Right cardiac atrium (tissue), 5 donors: ENCODE measurements around the gene SLC27A5. TPM values are rescaled to one million over a fixed set of nuclear protein-coding genes. Genes with fewer than 3 reads are reported as not detected.
A peak's percentile ranks its signal among the peaks of the same experiment; 100 is the strongest.
"Not testable (repeated sequence)": the region's sequence is repeated elsewhere in the genome, so short reads cannot be mapped to it uniquely, and the experiment has no call there.

Experiments
- ATAC-seq, 2 donors: fragments of 200-7000 bp; cut with Tn5 transposase; one replicate each; pipeline versions ENCODE4 v1.8.0 to v1.9.1; 2020; ENCODE audit warnings: moderate library complexity in 2 of 2, mild to moderate bottlenecking in 1 of 2
- DNase-seq, 3 donors: peaks; one replicate each; pipeline ENCODE4 v3.0.0-alpha.2; 2020
- H3K27ac ChIP-seq: one replicate; pipeline ENCODE4 v1.5.1; 2013; ENCODE audit warnings: mild to moderate bottlenecking, low read length, control low read depth, moderate library complexity
- H3K27me3 ChIP-seq: one replicate; pipeline ENCODE4 v1.6.1; 2013; ENCODE audit not compliant: control insufficient read depth, insufficient read depth
- H3K4me1 ChIP-seq: one replicate; pipeline ENCODE4 v1.6.1; 2013; ENCODE audit warnings: low read length; ENCODE audit not compliant: control insufficient read depth, insufficient read depth
- H3K4me3 ChIP-seq: one replicate; pipeline ENCODE4 v1.5.1; 2013; ENCODE audit warnings: low read length, control low read depth
- H3K9me3 ChIP-seq: one replicate; pipeline ENCODE4 v1.6.1; 2013; ENCODE audit warnings: low read length; ENCODE audit not compliant: control insufficient read depth
- WGBS: extraction: QIAGEN DNeasy Blood & Tissue Kit; methylation state at CpG from one replicate; pipeline ENCODE4 v1.1.7; 2013; 5-methylcytosine and 5-hydroxymethylcytosine counted together
- intact Hi-C, 4 donors: fragments of 100-400 bp; cut with DNase I; formaldehyde crosslinking; loops; one replicate each; pipeline versions ENCODE4 v1.11.0 to v1.14.0; 2022 to 2023
- polyA plus RNA-seq: library from polyadenylated mRNA; stranded (reverse); fragments of 200-250 nt; gene quantifications from one replicate; pipeline ENCODE4 v1.2.3, GENCODE V29; 2013
- total RNA-seq, 4 donors: library from RNA; stranded (reverse); fragmentation: NEBNext Ultra II Directional; extraction: Animal tissue kit (Norgen Biotek cat#: 25700); gene quantifications; one replicate each; pipeline ENCODE4 v1.2.1, GENCODE V29; 2021
- donor health status: healthy with polysubstance abuse.
- donor health status: DM: no; HTN: yes; CAD: no.
- donor health status: DM: no; HTN: no; CAD: no.
- donor health status: DM: no; HTN: yes; CAD: no; lungs with severe emphysema.
- donor health status: DM: yes; HTN: yes; CAD: no.

The SLC27A5 gene
- total and polyA plus RNA-seq, 5 donors: 5.3 to 8.1 (median 7.6) TPM

DNA sequence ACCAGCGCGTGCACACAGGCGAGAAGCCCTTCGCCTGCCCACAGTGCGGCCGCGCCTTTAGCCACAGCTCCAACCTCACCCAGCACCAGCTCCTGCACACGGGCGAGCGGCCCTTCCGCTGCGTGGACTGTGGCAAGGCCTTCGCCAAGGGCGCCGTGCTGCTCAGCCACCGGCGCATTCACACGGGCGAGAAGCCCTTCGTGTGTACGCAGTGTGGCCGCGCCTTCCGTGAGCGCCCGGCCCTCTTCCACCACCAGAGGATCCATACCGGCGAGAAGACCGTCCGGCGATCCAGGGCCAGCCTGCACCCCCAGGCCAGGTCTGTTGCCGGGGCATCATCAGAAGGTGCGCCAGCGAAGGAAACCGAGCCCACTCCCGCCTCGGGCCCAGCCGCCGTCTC, 40.1 kb downstream of the SLC27A5 start:
- Histone ChIP-seq H3K4me3 (no peak overlapping the region), H3K27me3 (no peaks in the 10 kb centered on the region), H3K27ac (no peak overlapping the region), H3K4me1 (peaks cover 6% of the 10 kb centered on the region), H3K9me3 (no peaks in the 10 kb centered on the region)
- no peak for ATAC-seq
- 97% methylated on average over 39 of the region's 39 CpGs for WGBS
- DNase-seq: peak in 1 of 3 donors; percentile 66
- intact Hi-C loops: no loop called here

DNA sequence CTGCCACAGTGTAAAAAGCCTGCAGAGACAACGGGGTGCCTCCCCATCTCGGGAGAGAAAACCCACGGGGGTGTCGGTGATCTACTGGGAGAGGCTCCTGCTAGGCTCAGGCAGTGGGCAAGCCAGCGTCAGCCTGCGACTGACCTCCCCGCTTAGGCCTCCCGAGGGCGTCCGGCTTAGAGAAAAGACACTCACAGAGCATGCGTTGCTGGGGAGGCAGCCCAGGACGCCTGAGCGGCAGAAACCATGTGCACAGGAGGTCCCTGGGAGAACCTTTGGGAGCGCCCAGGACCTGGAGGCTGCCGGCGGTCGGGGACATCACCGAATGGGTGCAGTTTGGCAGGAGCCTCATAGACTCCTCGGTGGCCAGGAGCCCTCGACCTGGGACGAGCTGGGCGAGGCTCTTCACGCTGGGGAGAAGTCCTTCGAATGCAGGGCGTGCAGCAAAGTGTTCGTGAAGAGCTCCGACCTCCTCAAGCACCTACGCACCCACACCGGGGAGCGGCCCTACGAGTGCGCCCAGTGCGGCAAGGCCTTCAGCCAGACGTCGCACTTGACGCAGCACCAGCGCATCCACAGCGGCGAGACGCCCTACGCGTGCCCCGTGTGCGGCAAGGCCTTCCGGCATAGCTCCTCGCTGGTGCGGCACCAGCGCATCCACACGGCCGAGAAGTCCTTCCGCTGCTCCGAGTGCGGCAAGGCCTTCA, 40.8 kb downstream of the SLC27A5 start:
- 94% methylated on average over 37 of the region's 53 CpGs for WGBS
- ATAC-seq, H3K4me3 ChIP-seq, intact Hi-C loops, H3K27me3 ChIP-seq, H3K4me1 ChIP-seq, H3K9me3 ChIP-seq, H3K27ac ChIP-seq: not testable (repeated sequence)
- peak in 1 of 3 donors; percentile 58 for DNase-seq

DNA sequence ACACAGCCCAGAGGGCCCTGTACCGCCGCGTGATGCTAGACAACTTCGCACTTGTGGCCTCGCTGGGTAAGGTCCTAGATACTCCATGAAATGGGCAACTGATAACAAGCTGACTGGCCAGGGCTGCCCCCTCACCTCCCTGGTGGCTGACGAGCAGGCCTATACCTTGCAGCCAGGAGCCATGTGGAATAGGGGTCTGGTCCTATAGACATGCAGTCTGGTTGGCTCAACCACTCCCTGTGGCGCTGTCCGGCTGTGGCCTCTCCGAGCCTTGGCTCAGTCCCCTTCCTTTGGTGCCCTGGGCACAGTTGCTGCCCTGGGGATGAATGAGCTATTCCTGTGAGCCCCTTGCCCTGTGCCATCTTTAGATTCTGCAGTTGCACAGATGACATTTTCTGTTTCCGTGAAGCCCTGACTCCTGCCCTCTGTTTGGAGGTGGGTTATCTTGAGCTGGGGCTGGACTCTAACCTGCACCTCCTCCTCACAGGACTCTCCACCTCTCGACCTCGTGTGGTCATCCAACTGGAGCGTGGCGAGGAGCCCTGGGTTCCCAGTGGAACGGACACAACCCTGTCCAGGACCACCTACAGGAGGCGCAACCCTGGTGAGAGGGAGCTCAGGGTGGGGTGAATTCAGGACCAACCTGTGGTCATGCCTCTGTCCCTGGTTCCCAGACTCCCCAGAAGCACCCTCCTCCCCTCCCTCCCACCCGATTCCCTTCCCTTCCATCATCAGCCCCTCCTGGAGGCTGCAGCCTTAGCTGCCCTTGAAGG, 42.4 kb downstream of the SLC27A5 start:
- ATAC-seq: no peak
- 90% methylated on average over 17 of the region's 17 CpGs for WGBS
- intact Hi-C loops: no loop called here

DNA sequence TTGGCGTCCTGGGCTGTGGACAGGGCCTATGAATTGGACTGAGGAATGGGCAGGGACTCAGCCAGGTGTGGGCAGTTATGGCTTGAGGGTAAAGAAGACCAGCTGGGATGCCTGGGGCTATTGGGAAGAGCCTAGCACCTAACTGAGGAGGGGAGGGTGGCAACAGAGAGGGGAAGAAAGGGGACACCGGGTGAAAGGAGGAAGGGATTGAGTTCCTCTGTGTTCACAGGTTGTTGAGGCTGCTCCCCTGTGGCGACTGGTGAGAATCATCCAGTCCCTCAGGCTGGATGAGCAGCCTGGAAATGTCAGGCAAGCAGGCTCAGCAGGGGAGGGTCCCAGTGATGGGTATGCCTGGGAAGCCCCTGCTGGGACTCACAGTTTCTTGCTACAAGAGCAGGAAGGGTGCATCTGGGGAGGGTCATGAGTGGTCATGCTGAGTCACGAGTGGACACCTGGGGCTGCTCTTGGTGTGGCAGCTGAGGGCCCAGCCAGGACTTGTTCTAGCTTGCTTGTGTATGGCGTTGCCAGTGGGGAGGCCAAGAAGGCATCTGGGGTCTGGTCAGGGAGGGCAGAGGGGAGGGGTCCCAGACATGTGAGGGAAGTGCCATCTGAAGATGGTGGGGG, 43.5 kb downstream of the SLC27A5 start:
- intact Hi-C loops: no loop called here
- 63% methylated on average over 5 of the region's 5 CpGs for WGBS
- H3K27ac ChIP-seq: no peak overlapping the region
- H3K4me3 ChIP-seq: no peak overlapping the region
- peak in 1 of 3 donors; percentile 30 for DNase-seq
- no peak for ATAC-seq
- H3K27me3 ChIP-seq: no peaks in the 10 kb centered on the region
- peaks cover 6% of the 10 kb centered on the region for H3K4me1 ChIP-seq
- no peaks in the 10 kb centered on the region for H3K9me3 ChIP-seq

More for the DNA sequence above, 42.4 kb downstream of the SLC27A5 start:
- no peak overlapping the region for H3K4me3 ChIP-seq
- DNase-seq: peak in 1 of 3 donors; percentile 50
- H3K4me1 ChIP-seq: peaks cover 6% of the 10 kb centered on the region
- no peaks in the 10 kb centered on the region for H3K27me3 ChIP-seq
- H3K27ac ChIP-seq: no peak overlapping the region
- H3K9me3 ChIP-seq: no peaks in the 10 kb centered on the region

DNA sequence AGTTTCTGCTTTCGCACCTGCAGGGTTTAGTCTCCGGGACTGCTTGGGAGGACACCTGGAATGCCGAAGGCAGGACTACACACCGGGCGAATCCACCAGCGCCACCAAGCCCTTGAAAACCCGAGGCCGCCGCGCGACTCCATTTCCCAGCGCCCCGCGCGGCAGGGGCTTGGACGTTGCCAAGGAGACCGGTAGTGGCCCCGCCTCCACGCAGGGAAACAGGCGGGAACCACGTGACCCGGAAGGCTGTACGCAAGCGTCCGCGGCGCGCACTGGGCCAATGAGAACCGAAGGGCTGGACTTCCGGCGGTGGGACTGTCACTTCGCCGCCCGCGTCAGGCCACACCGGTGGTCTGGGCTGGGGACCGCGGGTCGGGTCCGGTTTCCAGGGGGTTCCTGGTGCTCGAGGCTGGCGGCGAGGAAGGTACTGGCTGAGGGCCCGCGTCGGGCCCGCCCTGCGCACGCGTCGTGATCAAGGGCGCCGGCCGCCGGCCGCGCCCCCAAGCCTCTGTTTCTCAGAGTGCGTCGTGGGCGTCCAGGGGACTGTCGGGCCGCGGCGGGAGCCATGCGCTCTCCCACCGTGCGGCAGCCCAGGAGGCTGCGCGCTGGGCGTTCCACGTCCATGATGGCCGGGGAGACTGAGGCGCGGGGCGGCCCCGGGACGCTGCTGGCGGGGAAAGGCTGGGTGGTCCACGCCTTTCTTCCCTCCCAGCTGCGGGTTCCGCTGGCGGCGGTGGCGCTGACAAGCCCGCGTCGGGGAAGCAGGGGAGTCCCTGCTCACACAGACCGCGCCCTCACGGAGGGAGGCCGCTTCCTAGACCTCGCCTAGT, 44.8 kb downstream of the SLC27A5 start, which contains the start of gene ZNF324:
Gene ZNF324 (plus strand): TSS at position 321 of the 830 bp plus-strand sequence. CDS start 2,106 bp downstream, outside the sequence.
- Histone ChIP-seq H3K4me1 (peaks cover 6% of the 10 kb centered on the region), H3K4me3 (peak within 1 kb of the TSS; percentile 87), H3K9me3 (no peaks in the 10 kb centered on the region), H3K27ac (peak within 1 kb of the TSS; percentile 15), H3K27me3 (no peaks in the 10 kb centered on the region)
- WGBS: under 1% methylated on average over 92 of the region's 92 CpGs
- DNase-seq: peak; percentile 99 to 100 (median 99)
- intact Hi-C loops: no loop called here
- ATAC-seq: peak; percentile 98

DNA sequence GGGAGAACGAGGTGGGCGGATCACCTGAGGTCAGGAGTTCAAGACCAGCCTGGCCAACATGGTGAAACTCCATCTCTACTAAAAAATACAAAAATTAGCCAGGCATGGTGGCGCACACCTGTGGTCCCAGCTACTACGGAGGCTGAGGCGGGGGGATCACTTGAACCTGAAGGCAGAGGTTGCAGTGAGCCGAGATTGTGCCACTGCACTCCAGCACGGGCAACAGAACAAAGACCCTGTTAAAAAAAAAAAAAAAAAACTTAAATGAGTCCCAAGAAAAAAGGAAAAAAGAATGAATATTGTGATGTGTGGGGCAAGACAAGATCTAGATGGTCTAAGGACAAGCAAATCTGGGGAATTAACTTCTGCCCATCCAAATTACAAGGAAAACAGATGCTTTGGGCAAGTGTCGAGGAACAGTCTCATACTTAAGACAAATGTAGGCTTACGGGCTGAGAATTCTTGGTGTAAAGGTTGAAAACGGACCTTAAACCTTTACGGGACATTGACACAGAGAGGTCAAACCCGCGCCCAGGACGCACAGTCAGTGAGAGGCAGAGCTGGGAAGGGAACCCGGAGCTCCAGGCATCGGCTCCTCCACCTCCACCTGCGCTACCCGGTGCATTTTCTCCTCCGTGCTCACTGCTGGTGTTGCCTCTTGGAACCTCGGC, 45.6 kb downstream of the SLC27A5 start:
- no peak overlapping the region for H3K27ac ChIP-seq
- H3K27me3 ChIP-seq: no peaks in the 10 kb centered on the region
- 35% methylated on average over 20 of the region's 20 CpGs for WGBS
- no peaks in the 10 kb centered on the region for H3K9me3 ChIP-seq
- H3K4me3 ChIP-seq: peak overlapping the region; percentile 25
- H3K4me1 ChIP-seq: peaks cover 6% of the 10 kb centered on the region
- peak; percentile 18 to 21 for ATAC-seq
- intact Hi-C loops: no loop called here
- DNase-seq: no peak

DNA sequence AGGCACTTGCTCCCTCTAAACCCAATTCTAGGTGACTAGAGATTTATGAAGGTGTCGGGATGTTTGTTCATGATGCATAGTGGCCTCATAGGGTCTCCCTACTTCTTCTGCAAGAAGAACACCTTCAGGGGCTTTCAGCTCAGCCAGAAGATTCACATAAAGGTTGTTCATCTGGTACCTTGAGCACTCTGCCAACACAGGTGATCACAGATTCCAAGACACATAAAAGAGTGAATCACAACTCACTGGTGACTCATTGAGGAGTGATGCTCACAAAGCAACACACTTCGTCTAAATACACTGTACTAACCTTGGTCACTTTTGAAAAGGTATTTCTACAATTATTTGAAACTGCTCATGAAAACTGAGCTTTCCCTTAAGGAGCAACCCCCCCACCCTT, 51.8 kb downstream of the SLC27A5 start:
- no peak overlapping the region for H3K27ac ChIP-seq
- DNase-seq (no peak), ATAC-seq (no peak)
- H3K9me3 ChIP-seq: no peaks in the 10 kb centered on the region
- H3K27me3 ChIP-seq: no peaks in the 10 kb centered on the region
- intact Hi-C loops: no loop called here
- no peaks in the 10 kb centered on the region for H3K4me1 ChIP-seq
- H3K4me3 ChIP-seq: no peak overlapping the region
- 94% methylated on average over 2 of the region's 2 CpGs for WGBS

DNA sequence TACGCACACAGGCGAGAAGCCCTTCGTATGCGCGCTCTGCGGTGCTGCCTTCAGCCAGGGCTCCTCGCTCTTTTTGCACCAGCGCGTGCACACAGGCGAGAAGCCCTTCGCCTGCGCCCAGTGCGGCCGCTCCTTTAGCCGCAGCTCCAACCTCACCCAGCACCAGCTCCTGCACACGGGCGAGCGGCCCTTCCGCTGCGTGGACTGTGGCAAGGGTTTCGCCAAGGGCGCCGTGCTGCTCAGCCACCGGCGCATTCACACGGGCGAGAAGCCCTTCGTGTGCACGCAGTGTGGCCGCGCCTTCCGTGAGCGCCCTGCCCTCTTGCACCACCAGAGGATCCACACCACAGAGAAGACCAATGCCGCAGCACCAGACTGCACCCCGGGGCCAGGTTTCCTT, 55.7 kb downstream of the SLC27A5 start:
- H3K4me1 ChIP-seq: no peaks in the 10 kb centered on the region
- ATAC-seq (no peak), DNase-seq (peak in 1 of 3 donors; percentile 50)
- H3K27ac ChIP-seq: no peak overlapping the region
- no peaks in the 10 kb centered on the region for H3K9me3 ChIP-seq
- no peak overlapping the region for H3K4me3 ChIP-seq
- 97% methylated on average over 35 of the region's 35 CpGs for WGBS
- H3K27me3 ChIP-seq: no peaks in the 10 kb centered on the region
- intact Hi-C loops: no loop called here

DNA sequence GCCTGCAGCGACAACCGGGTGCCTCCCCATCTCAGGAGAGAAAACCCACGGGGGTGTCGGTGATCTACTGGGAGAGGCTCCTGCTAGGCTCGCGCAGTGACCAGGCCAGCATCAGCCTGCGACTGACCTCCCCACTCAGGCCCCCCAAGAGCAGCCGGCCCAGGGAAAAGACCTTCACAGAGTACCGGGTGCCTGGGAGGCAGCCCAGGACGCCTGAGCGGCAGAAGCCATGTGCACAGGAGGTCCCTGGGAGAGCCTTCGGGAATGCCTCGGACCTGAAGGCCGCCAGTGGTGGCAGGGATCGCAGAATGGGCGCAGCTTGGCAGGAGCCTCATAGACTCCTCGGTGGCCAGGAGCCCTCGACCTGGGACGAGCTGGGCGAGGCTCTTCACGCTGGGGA, 56.5 kb downstream of the SLC27A5 start:
- ATAC-seq: no peak
- DNase-seq: peak in 2 of 3 donors; percentile 48 to 52
- H3K27me3 ChIP-seq: no peaks in the 10 kb centered on the region
- no peak overlapping the region for H3K4me3 ChIP-seq
- intact Hi-C loops: no loop called here
- no peak overlapping the region for H3K27ac ChIP-seq
- no peaks in the 10 kb centered on the region for H3K9me3 ChIP-seq
- 94% methylated on average over 21 of the region's 21 CpGs for WGBS
- no peaks in the 10 kb centered on the region for H3K4me1 ChIP-seq

DNA sequence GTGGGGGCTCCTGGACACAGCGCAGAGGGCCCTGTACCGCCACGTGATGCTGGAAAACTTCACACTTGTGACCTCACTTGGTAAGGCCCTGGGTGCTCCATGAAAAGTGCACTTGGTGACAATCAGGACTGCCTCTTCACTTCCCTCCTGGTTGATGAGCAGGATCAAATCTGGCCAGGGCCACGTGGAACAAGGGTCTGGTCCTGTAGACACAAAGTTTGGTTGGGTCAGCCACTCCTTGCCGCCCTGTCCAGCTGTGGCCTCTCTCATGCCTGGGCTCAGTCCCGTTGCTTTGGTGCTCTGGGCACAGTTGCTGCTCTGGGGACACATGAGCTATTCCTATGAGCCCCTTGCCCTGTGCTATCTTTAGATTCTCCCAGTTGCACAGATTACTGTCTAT, 58.0 kb downstream of the SLC27A5 start:
- 93% methylated on average over 6 of the region's 6 CpGs for WGBS

More for the DNA sequence above, 58.0 kb downstream of the SLC27A5 start:
- Histone ChIP-seq H3K9me3 (no peaks in the 10 kb centered on the region), H3K27ac (no peak overlapping the region), H3K27me3 (no peaks in the 10 kb centered on the region), H3K4me3 (no peak overlapping the region), H3K4me1 (no peaks in the 10 kb centered on the region)
- DNase-seq (peak in 1 of 3 donors; percentile 33), ATAC-seq (no peak)
- intact Hi-C loops: no loop called here
